HG03460 (cell line): Measurements from ENCODE around the gene TSGA10.
A peak's percentile ranks its signal among the peaks of the same experiment; 100 is the strongest.
"Not testable (repeated sequence)": the region's sequence is repeated elsewhere in the genome, so short reads cannot be mapped to it uniquely, and the experiment has no call there.

Source experiments
- ATAC-seq: cut with Tn5 transposase; IDR thresholded peaks from one replicate; pipeline ENCODE4 v1.9.1; 2021; ENCODE audit not compliant: unreplicated experiment

TSGA10 gene

GRCh38 chr2:99079226-99079625 lies 75.5 kb downstream of the TSGA10 start:
- ATAC-seq, result no peak

- ATAC-seq, result no peak
These were observed 82.2 kb downstream of the TSGA10 start for GRCh38 chr2:99072551-99072950.

- ATAC-seq, result no peak
These were observed 86.7 kb downstream of the TSGA10 start for GRCh38 chr2:99067871-99068625.

GRCh38 chr2:99066075-99066958 lies 88.4 kb downstream of the TSGA10 start:
- peak; percentile 97 for ATAC-seq

GRCh38 chr2:99049187-99049586 lies 105.6 kb downstream of the TSGA10 start:
- not testable (repeated sequence) for ATAC-seq

GRCh38 chr2:99040736-99041300 lies 113.9 kb downstream of the TSGA10 start:
- ATAC-seq, result not testable (repeated sequence)

- ATAC-seq, result no peak
These were observed 118.8 kb downstream of the TSGA10 start for GRCh38 chr2:99035920-99036319.

- no peak for ATAC-seq
These were observed 122.0 kb downstream of the TSGA10 start for GRCh38 chr2:99032786-99033185.

- no peak for ATAC-seq
These were observed 122.7 kb downstream of the TSGA10 start for GRCh38 chr2:99032001-99032400.

GRCh38 chr2:99031481-99031880 lies 123.3 kb downstream of the TSGA10 start:
- no peak for ATAC-seq

- ATAC-seq, result no peak
These were observed 126.2 kb downstream of the TSGA10 start for GRCh38 chr2:99028558-99028957.

GRCh38 chr2:99027856-99028255 lies 126.9 kb downstream of the TSGA10 start:
- no peak for ATAC-seq

GRCh38 chr2:99000708-99001107 lies 154.0 kb downstream of the TSGA10 start:
- ATAC-seq, result no peak

GRCh38 chr2:98988695-98989094 lies 166.0 kb downstream of the TSGA10 start:
- not testable (repeated sequence) for ATAC-seq

GRCh38 chr2:98985905-98986666 lies 168.7 kb downstream of the TSGA10 start:
- no peak for ATAC-seq

GRCh38 chr2:98975611-98976010 lies 179.1 kb downstream of the TSGA10 start:
- ATAC-seq, result no peak

GRCh38 chr2:98972582-98973167 lies 182.1 kb downstream of the TSGA10 start:
- ATAC-seq, result no peak

- no peak for ATAC-seq
These were observed 194.8 kb downstream of the TSGA10 start for GRCh38 chr2:98959810-98960507.

- no peak for ATAC-seq
These were observed 201.8 kb downstream of the TSGA10 start for GRCh38 chr2:98952966-98953365.
